ENCODE measurements around the gene GAB2. TPM values are rescaled to one million over a fixed set of nuclear protein-coding genes. Genes with fewer than 3 reads are reported as not detected.

Gene GAB2
- total and polyA plus RNA-seq, 2 experiments from 2014 or later = 4.9 to 10.2 TPM

DNA sequence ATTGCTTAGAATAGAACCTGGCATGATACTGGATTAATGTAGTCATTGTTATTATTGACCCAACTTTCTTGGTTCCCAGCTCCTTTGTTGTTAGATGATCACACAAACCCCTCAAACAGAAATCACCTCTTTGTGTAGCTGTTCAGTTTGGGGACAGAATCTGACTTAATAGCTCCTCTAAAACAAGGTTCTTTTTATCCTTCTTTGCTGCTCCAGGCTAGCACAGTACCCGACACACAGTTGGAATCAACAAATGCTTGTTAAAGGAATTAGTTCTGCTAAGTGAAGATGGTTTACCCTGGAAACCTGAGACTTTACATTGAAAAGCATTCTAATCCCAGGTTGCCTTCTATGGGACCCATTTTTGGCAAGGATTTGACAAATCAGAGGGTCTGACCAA is 43.9 kb downstream of the GAB2 start:
- Histone ChIP-seq H3K4me1 (ENCODE audit: insufficient read depth) (peaks cover 4% of the 10 kb centered on the region), H3K4me3 (no peak overlapping the region), H4K20me1 (ENCODE audit: insufficient read depth, poor library complexity, severe bottlenecking) (no peaks in the 10 kb centered on the region), H3K27ac (no peak overlapping the region), H3K79me2 (peaks cover 51% of the 10 kb centered on the region), H2AFZ (no peak overlapping the region), H3K9me2 (replicated peaks; ENCODE audit: insufficient read depth) (no peaks in the 10 kb centered on the region), H3K27me3 (no peaks in the 10 kb centered on the region), H3K9me3 (ENCODE audit: low read depth) (no peaks in the 10 kb centered on the region), H3K4me2 (no peak overlapping the region), H3K36me3 (replicated peaks; ENCODE audit: insufficient read depth, low read depth) (no peaks in the 10 kb centered on the region)
- no peak for DNase-seq (ENCODE audit: low spot score)
- WGBS (ENCODE audit: low lambda C conversion rate, missing lambda C conversion rate) = 66% methylated on average over 1 of the region's 1 CpG
- TF ChIP-seq, protein P1, sequence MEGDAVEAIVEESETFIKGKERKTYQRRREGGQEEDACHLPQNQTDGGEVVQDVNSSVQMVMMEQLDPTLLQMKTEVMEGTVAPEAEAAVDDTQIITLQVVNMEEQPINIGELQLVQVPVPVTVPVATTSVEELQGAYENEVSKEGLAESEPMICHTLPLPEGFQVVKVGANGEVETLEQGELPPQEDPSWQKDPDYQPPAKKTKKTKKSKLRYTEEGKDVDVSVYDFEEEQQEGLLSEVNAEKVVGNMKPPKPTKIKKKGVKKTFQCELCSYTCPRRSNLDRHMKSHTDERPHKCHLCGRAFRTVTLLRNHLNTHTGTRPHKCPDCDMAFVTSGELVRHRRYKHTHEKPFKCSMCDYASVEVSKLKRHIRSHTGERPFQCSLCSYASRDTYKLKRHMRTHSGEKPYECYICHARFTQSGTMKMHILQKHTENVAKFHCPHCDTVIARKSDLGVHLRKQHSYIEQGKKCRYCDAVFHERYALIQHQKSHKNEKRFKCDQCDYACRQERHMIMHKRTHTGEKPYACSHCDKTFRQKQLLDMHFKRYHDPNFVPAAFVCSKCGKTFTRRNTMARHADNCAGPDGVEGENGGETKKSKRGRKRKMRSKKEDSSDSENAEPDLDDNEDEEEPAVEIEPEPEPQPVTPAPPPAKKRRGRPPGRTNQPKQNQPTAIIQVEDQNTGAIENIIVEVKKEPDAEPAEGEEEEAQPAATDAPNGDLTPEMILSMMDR (IDR thresholded peaks at IDR 0.05; ENCODE audit: poor library complexity) = no peak
- TF ChIP-seq EZH2 (IDR thresholded peaks at IDR 0.05; ENCODE audit: borderline replicate concordance) (no peak), EZH2phosphoT487 (IDR thresholded peaks at IDR 0.05; ENCODE audit: low read depth, severe bottlenecking, unreplicated experiment) (no peak)

DNA sequence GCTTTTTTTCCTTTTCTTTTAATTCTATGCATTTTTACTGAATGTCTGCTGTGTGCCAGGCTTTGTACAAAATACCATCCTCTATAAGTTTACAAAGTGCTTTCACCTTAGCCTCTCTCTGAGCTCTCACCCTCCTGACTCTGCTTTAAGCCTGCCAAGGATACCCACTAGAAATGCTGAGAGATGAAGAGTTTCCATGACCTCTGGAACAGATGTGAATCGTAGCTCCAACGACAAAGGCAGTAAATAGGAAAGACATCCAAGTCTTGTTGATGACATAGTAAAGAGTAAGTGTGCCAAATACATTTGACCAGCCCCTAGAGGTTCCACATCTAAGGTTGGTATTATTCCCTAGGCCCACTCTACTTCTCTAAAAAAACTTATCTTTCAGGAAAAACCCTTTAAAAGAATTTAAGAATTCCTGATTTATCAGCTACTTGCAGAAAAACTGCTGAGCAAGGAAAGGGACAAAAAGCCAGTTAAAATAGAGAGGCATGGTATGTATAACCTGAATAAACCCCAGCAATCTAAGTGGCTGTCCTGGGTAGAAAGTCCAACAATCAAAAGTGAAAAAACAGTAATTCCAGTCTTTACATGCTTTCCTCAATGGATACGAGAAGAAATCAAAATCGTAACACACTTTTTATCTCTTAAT is 45.4 kb downstream of the GAB2 start:
- no peak overlapping the region for H3K4me2 ChIP-seq
- H2AFZ ChIP-seq = no peak overlapping the region
- no peaks in the 10 kb centered on the region for H3K9me3 ChIP-seq (ENCODE audit: low read depth)
- TF ChIP-seq, protein P1 (IDR thresholded peaks at IDR 0.05; ENCODE audit: poor library complexity) = no peak
- no peak for TF ChIP-seq EZH2 (IDR thresholded peaks at IDR 0.05; ENCODE audit: borderline replicate concordance)
- no peak for TF ChIP-seq EZH2phosphoT487 (IDR thresholded peaks at IDR 0.05; ENCODE audit: low read depth, severe bottlenecking, unreplicated experiment)
- no peaks in the 10 kb centered on the region for H3K9me2 ChIP-seq (replicated peaks; ENCODE audit: insufficient read depth)
- no peaks in the 10 kb centered on the region for H4K20me1 ChIP-seq (ENCODE audit: insufficient read depth, poor library complexity, severe bottlenecking)
- H3K27me3 ChIP-seq = no peaks in the 10 kb centered on the region
- WGBS (ENCODE audit: low lambda C conversion rate, missing lambda C conversion rate) = 79% methylated on average over 4 of the region's 4 CpGs
- no peak overlapping the region for H3K27ac ChIP-seq
- no peaks in the 10 kb centered on the region for H3K36me3 ChIP-seq (replicated peaks; ENCODE audit: insufficient read depth, low read depth)
- no peak overlapping the region for H3K4me3 ChIP-seq
- H3K4me1 ChIP-seq (ENCODE audit: insufficient read depth) = peaks cover 4% of the 10 kb centered on the region
- peaks cover 58% of the 10 kb centered on the region for H3K79me2 ChIP-seq
- DNase-seq (ENCODE audit: low spot score) = no peak

DNA sequence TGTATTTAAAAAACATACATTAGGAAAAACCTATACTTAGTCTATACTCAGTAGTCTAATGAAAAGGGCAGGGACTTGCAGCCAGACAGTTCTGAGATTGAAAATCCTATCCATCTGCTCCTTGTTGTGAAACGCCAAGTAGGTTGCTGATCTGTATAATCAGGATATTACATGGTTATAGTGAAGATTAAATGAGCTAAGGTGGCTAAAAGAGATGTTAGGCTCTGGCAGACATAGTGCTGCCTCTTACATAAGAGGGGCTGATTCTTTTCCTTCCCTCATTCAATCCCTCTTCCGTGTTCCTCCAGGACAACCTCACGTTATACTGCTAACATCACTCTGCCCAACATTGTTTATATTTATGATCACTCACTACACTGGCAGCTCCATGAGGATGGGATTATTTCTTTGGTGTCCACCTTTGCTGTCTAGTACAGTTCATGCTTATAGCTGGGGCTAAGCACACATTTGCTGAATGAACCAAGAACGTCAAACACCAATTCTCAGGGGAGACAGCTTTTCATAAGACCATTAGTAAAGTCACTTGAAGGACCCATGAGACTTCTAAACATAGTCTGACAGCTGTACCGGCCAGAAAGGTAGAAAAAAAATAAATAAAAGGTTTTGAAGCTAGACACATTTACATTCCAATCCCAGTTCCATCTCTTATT is 46.3 kb downstream of the GAB2 start:
- Histone ChIP-seq H3K79me2 (peaks cover 56% of the 10 kb centered on the region), H3K9me2 (replicated peaks; ENCODE audit: insufficient read depth) (no peaks in the 10 kb centered on the region), H3K36me3 (replicated peaks; ENCODE audit: insufficient read depth, low read depth) (no peaks in the 10 kb centered on the region), H3K27me3 (no peaks in the 10 kb centered on the region), H2AFZ (no peak overlapping the region), H3K4me2 (peak overlapping the region; percentile 7), H3K4me3 (no peak overlapping the region), H3K27ac (no peak overlapping the region), H3K9me3 (ENCODE audit: low read depth) (no peaks in the 10 kb centered on the region), H3K4me1 (ENCODE audit: insufficient read depth) (peaks cover 4% of the 10 kb centered on the region), H4K20me1 (ENCODE audit: insufficient read depth, poor library complexity, severe bottlenecking) (no peaks in the 10 kb centered on the region)
- WGBS (ENCODE audit: low lambda C conversion rate, missing lambda C conversion rate) = 59% methylated on average over 5 of the region's 5 CpGs
- no peak for DNase-seq (ENCODE audit: low spot score)
- no peak for TF ChIP-seq EZH2 (IDR thresholded peaks at IDR 0.05; ENCODE audit: borderline replicate concordance)
- no peak for TF ChIP-seq EZH2phosphoT487 (IDR thresholded peaks at IDR 0.05; ENCODE audit: low read depth, severe bottlenecking, unreplicated experiment)
- TF ChIP-seq, protein P1 (IDR thresholded peaks at IDR 0.05; ENCODE audit: poor library complexity) = no peak

Measured in hepatocyte (in vitro differentiated cells).